ENCODE data around the gene ITGB8. TPM values are rescaled to one million over a fixed set of nuclear protein-coding genes. Genes with fewer than 3 reads are reported as not detected.

ITGB8 gene
- total and polyA plus RNA-seq, 9 of the 15 experiments (the other 6 are each of a cell fraction or from before 2014, with no cell fraction given): under 0.01 to 0.03 (median 0.02) TPM; not detected in 6

DNA sequence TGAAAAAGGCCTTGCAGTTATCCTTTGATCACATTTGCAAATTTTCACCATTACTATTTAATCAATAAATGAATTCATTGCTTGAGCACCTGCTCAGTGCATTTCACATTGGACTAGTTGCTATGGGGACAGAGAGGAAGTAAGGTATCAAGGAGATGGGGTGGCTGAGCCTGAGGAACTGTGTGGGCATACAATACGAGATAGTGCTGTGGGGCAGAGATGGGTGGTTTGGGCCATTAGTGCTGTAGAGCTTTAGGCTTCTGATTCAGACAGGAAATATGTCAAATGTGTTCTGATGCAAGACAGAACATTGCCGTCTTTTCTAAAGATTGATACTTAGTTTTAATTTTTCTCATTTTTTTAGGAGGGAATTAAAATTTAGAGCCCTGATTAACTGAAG is 13.2 kb downstream of the ITGB8 start:
- Histone ChIP-seq H4K20me1 (replicated peaks; ENCODE audit: control insufficient read depth, insufficient read depth, low read length) (no peaks in the 10 kb centered on the region), H3K4me1 (replicated peaks in 1 of 2; ENCODE audit: control insufficient read depth in 2 of 2, insufficient read depth in 2 of 2, low read length in 2 of 2) (no peaks in the 10 kb centered on the region), H3K9me3 (replicated peaks; ENCODE audit: control insufficient read depth, insufficient read depth, low read depth, low read length) (no peaks in the 10 kb centered on the region), H3K36me3 (ENCODE audit: control insufficient read depth, insufficient read depth, low read length) (no peaks in the 10 kb centered on the region), H3K4me2 (ENCODE audit: insufficient read depth, low read length) (no peak overlapping the region), H3K9ac (ENCODE audit: insufficient read depth in 1 of 2, low read depth in 2 of 2, low read length in 2 of 2) (no peak overlapping the region), H3K27me3 (ENCODE audit: control insufficient read depth in 2 of 2, insufficient read depth in 2 of 2, low read length in 2 of 2) (peaks cover 0 to 3% of the 10 kb centered on the region in 2 experiments; a peak in 1 of 5 replicates), H3K79me2 (ENCODE audit: control insufficient read depth, insufficient read depth, low read length) (no peaks in the 10 kb centered on the region), H3K9me1 (ENCODE audit: control insufficient read depth, insufficient read depth, low read length) (no peaks in the 10 kb centered on the region), H2AFZ (ENCODE audit: low read depth, low read length) (no peak overlapping the region), H3K4me3 (no peak overlapping the region), H3K27ac (ENCODE audit: extremely low read depth, low read depth, low read length) (no peak overlapping the region)
- DNase-seq (ENCODE audit: extremely low read depth in 1 of 4, low spot score in 3 of 4) (no peak), ATAC-seq (no peak), FAIRE-seq (no peak)
- ChIA-PET CTCF (ENCODE audit: low intra/inter-chr PET ratio) (interaction anchor here (1.6 kb wide), 1 partner anchor 186 kb away, joined by 5 read pairs; no protein-coding TSS in a partner anchor), POLR2A (interaction anchor here (0.8 kb wide), 1 partner anchor 9 kb away, joined by 3 read pairs; no protein-coding TSS in a partner anchor)
- in situ Hi-C loops (cut with MboI) (loop anchor here (25.0 kb wide), 1 partner anchor 582 kb away; the partner anchor contains the start of gene TMEM196), intact Hi-C loops (cut with micrococcal nuclease) (loop anchor here (10.0 kb wide), 1 partner anchor 359 kb away; no protein-coding TSS in a partner anchor)
- WGBS (ENCODE audit: insufficient coverage, low coverage, missing lambda C conversion rate): 0% methylated on average over 2 of the region's 2 CpGs
- BruUV-seq (replicated peaks): no TSS peak
- no peak for TF ChIP-seq KDM2B (CRISPR knock-in tag; IDR thresholded peaks at IDR 0.05)
- no peak for TF ChIP-seq L3MBTL2 (IDR thresholded peaks at IDR 0.05)
- TF ChIP-seq, protein P1, sequence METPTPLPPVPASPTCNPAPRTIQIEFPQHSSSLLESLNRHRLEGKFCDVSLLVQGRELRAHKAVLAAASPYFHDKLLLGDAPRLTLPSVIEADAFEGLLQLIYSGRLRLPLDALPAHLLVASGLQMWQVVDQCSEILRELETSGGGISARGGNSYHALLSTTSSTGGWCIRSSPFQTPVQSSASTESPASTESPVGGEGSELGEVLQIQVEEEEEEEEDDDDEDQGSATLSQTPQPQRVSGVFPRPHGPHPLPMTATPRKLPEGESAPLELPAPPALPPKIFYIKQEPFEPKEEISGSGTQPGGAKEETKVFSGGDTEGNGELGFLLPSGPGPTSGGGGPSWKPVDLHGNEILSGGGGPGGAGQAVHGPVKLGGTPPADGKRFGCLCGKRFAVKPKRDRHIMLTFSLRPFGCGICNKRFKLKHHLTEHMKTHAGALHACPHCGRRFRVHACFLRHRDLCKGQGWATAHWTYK (CRISPR knock-in tag; IDR thresholded peaks at IDR 0.05): no peak
- TF ChIP-seq HDAC8 (tag; IDR thresholded peaks at IDR 0.05): no peak
- TF ChIP-seq ZBTB12 (CRISPR knock-in tag; IDR thresholded peaks at IDR 0.05): no peak
- no peak for TF ChIP-seq SIRT6 (IDR thresholded peaks at IDR 0.05; ENCODE audit: low read depth, low read length)
- TF ChIP-seq NONO (IDR thresholded peaks at IDR 0.05; ENCODE audit: low read depth in 2 of 2, low read length in 1 of 2): no peak
- no peak for TF ChIP-seq FIP1L1 (IDR thresholded peaks at IDR 0.05; ENCODE audit: low read depth, low read length, poor library complexity, severe bottlenecking)
- TF ChIP-seq ZBTB40 (IDR thresholded peaks at IDR 0.05): no peak
- TF ChIP-seq ZBTB40 (CRISPR knock-in tag; IDR thresholded peaks at IDR 0.05): no peak
- TF ChIP-seq FOXJ2 (tag; IDR thresholded peaks at IDR 0.05): no peak
